Transverse colon (tissue), 4 donors: ENCODE results near the gene CNNM1. TPM values are rescaled to one million over a fixed set of nuclear protein-coding genes. Genes with fewer than 3 reads are reported as not detected.

Experiments used
- DNase-seq: peaks from one replicate; pipeline ENCODE4 v3.0.0-alpha.2; 2019
- H3K27ac ChIP-seq, 4 donors: fragments of 200-600 bp; sonication (generic); 2 replicates each; pipeline ENCODE4 v1.5.1; 2016 to 2018; ENCODE audit warnings: inconsistent platforms in 4 of 4
- H3K27me3 ChIP-seq: fragments of 200-600 bp; sonication (generic); 2 replicates; pipeline ENCODE4 v1.5.1; 2017; ENCODE audit warnings: inconsistent platforms
- H3K36me3 ChIP-seq, 4 donors: fragments of 200-600 bp; sonication (generic); 2 replicates each; pipeline ENCODE4 v1.5.1; 2017 to 2019; ENCODE audit warnings: inconsistent platforms in 4 of 4
- H3K4me1 ChIP-seq, 4 donors: fragments of 200-600 bp; sonication (generic); 2 replicates each; pipeline ENCODE4 v1.5.1; 2017 to 2020; ENCODE audit warnings: inconsistent platforms in 4 of 4
- H3K4me3 ChIP-seq, 4 donors: fragments of 200-600 bp; sonication (generic); 1 replicate in 1 of 4; 2 replicates in 3 of 4; pipeline versions ENCODE4 v1.5.1 to v1.6.1; 2017 to 2019; ENCODE audit warnings: inconsistent platforms in 4 of 4
- H3K9me3 ChIP-seq, 2 donors: fragments of 200-600 bp; sonication (generic); 2 replicates each; pipeline ENCODE4 v1.5.1; 2017 to 2019; ENCODE audit warnings: inconsistent platforms in 2 of 2
- EP300 ChIP-seq: sonication (generic); formaldehyde crosslinking; IDR thresholded peaks from one replicate; pipeline ENCODE4 v1.6.1; 2017; ENCODE audit warnings: antibody characterized with exemption, low read depth
- POLR2A ChIP-seq: fragments of 450-650 bp; IDR thresholded peaks from one replicate; pipeline ENCODE4 v1.6.1; 2016; ENCODE audit warnings: antibody characterized with exemption, mild to moderate bottlenecking, moderate library complexity
- POLR2AphosphoS5 ChIP-seq, 3 donors: sonication (generic); formaldehyde crosslinking; IDR thresholded peaks; one replicate each; pipeline ENCODE4 v1.6.1; 2016; ENCODE audit warnings: antibody characterized with exemption in 3 of 3
- WGBS, 2 donors: methylation state at CpG; one replicate each; pipeline ENCODE4 v1.1.5; 2018; ENCODE audit warnings: low coverage in 1 of 2; 5-methylcytosine and 5-hydroxymethylcytosine counted together
- in situ Hi-C, 4 donors: fragments of 200-750 bp; cut with MboI; loops; one replicate each; pipeline versions ENCODE4 v1.15.0 to v1.15.1; 2017; ENCODE audit warnings: low sequenced_read_pairs in 3 of 4, low pct_ligation_motif_present in 1 of 4, low pct_unique_long_range_greater_than_20kb in 1 of 4
- intact Hi-C: fragments of 100-400 bp; cut with DNase I; formaldehyde crosslinking; loops from one replicate; pipeline ENCODE4 v1.15.1; 2023; ENCODE audit warnings: low total_unique reads
- total RNA-seq, 4 donors: library from RNA; depleted of rRNA; stranded (reverse); fragments of >200 nt; gene quantifications; one replicate each; pipeline ENCODE4 v1.1.0, GENCODE V29; 2016
- TF ChIP-seq, protein P1 (sequence below), 5 experiments: fragments of 200-600 bp in 3 of 5; fragments of 450-650 bp in 2 of 5; sonication (generic) in 3 of 5; IDR thresholded peaks; 1 replicate in 2 of 5; 2 replicates in 3 of 5; pipeline ENCODE4 v1.5.1; 2016 to 2017; ENCODE audit warnings: antibody characterized with exemption in 5 of 5, inconsistent platforms in 3 of 5, mild to moderate bottlenecking in 2 of 5, moderate library complexity in 1 of 5

CNNM1 gene
- total RNA-seq, 4 donors from 2014 or later: 0.41 to 0.64 TPM; not detected in 2

DNA sequence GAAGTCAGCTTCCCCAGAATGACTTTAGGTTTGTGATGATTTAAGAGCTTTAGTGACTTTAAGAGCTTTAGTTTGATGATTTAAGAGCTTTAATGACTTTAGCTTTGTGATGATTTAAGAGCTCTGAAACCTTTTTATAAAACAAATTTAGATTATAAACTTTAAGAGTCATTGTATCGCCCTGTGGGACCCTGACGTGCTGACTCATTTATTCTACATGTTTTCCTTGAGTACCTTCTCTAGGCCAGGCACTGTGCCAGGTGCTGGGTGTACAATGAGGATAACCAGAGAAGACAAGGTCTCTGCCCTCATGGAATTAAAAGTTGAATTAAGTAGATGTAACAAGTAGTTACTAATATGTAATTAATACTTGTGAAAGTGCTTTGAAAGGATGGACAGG is 45.4 kb downstream of the CNNM1 start:
- WGBS, 2 donors: 42% methylated on average over 2 of the region's 2 CpGs; no CpG with 5 or more reads in 1 of the 2 donors
- intact Hi-C loops: no loop called here

DNA sequence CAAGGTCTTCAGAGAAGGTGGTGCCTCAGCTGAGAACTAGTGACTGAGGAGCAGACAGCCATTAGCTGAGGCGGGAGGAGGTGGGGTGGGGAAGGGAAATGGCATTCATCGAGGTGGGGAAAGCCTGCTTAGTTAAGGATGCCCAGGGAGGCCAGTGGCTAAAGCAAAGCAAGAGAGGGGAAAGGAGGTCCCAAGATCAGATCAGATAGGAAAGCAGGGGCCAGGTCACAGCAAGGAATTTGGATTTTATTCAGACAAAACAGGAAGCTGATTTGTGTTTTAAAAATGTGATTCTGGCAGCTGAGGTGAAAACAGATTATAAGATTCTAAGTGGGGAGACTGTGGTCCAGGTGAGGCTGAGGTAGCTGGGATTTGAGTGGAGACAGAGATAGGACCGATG is 45.8 kb downstream of the CNNM1 start:
- Histone ChIP-seq H3K27me3 (no peaks in the 10 kb centered on the region), H3K4me1 (no peaks in the 10 kb centered on the region), H3K36me3 (no peaks in the 10 kb centered on the region), H3K27ac (no peak overlapping the region), H3K9me3 (no peaks in the 10 kb centered on the region), H3K4me3 (no peak overlapping the region)
- no peak for DNase-seq
- TF ChIP-seq POLR2A (no peak), EP300 (no peak), POLR2AphosphoS5 (IDR thresholded peaks at IDR 0.05) (no peak)
- TF ChIP-seq, protein P1, sequence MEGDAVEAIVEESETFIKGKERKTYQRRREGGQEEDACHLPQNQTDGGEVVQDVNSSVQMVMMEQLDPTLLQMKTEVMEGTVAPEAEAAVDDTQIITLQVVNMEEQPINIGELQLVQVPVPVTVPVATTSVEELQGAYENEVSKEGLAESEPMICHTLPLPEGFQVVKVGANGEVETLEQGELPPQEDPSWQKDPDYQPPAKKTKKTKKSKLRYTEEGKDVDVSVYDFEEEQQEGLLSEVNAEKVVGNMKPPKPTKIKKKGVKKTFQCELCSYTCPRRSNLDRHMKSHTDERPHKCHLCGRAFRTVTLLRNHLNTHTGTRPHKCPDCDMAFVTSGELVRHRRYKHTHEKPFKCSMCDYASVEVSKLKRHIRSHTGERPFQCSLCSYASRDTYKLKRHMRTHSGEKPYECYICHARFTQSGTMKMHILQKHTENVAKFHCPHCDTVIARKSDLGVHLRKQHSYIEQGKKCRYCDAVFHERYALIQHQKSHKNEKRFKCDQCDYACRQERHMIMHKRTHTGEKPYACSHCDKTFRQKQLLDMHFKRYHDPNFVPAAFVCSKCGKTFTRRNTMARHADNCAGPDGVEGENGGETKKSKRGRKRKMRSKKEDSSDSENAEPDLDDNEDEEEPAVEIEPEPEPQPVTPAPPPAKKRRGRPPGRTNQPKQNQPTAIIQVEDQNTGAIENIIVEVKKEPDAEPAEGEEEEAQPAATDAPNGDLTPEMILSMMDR (IDR thresholded peaks at IDR 0.05): no peak
- WGBS, 2 donors: 57 to 67% methylated on average over 3 of the region's 3 CpGs
- in situ Hi-C loops: loop anchor here in 1 of 4 donors (25.0 kb wide), 1 partner anchor 337 kb away; no protein-coding TSS in a partner anchor
- intact Hi-C loops: no loop called here

More for the DNA sequence above, 45.4 kb downstream of the CNNM1 start:
- H3K36me3 ChIP-seq: no peaks in the 10 kb centered on the region
- H3K27me3 ChIP-seq: peaks cover 1% of the 10 kb centered on the region
- in situ Hi-C loops: no loop called here
- DNase-seq: no peak
- H3K27ac ChIP-seq: no peak overlapping the region
- no peaks in the 10 kb centered on the region for H3K4me1 ChIP-seq
- no peak for TF ChIP-seq POLR2AphosphoS5 (IDR thresholded peaks at IDR 0.05)
- TF ChIP-seq, protein P1 (IDR thresholded peaks at IDR 0.05): no peak
- no peak for TF ChIP-seq EP300
- no peak for TF ChIP-seq POLR2A
- H3K4me3 ChIP-seq: no peak overlapping the region
- H3K9me3 ChIP-seq: no peaks in the 10 kb centered on the region

DNA sequence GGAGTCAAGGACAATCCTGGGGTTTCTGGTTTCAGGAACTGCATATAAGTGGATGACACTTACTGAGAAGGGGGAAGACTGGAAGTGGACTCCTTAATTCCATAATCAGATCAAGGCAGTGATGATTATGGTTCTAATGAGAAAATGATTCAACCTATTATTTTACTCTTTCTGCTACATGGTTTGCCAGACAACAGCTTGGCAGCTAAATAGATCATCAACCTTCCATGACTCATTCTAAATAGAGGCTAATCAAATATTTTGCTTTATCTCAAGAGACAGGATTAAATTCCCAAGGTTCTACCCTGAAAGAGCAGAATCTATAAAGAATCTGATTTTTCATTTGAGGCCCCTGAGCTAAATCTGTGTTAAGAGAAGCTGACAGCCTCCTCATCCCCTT is 46.3 kb downstream of the CNNM1 start:
- H3K9me3 ChIP-seq: no peaks in the 10 kb centered on the region
- no peaks in the 10 kb centered on the region for H3K4me1 ChIP-seq
- H3K36me3 ChIP-seq: no peaks in the 10 kb centered on the region
- in situ Hi-C loops (loop anchor here in 1 of 4 donors (25.0 kb wide), 1 partner anchor 337 kb away; no protein-coding TSS in a partner anchor), intact Hi-C loops (no loop called here)
- H3K27me3 ChIP-seq: no peaks in the 10 kb centered on the region
- H3K4me3 ChIP-seq: no peak overlapping the region
- no peak for DNase-seq
- no peak overlapping the region for H3K27ac ChIP-seq
- TF ChIP-seq POLR2AphosphoS5 (IDR thresholded peaks at IDR 0.05) (no peak), EP300 (no peak), POLR2A (no peak)
- TF ChIP-seq, protein P1 (IDR thresholded peaks at IDR 0.05): no peak

DNA sequence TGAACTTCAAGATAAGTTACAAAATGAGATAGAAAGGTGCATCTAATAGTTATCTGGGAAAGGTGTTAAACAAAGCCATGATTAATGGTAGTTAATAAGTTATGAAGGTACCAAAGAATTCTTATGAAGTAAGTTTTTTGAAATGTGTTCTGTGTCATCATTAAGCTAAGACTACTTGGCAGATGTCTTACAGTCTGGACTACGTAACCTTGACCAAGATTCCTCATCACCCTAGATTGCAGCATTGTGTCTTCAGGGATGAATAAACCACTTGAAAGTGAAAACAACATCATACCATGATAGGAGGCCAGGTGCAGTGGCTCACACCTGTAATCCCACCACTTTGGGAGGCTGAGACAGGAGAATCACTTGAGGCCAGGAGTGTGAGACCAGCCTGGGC is 53.0 kb downstream of the CNNM1 start:
- TF ChIP-seq POLR2AphosphoS5 (IDR thresholded peaks at IDR 0.05): no peak
- no peak for TF ChIP-seq EP300
- no peak for TF ChIP-seq POLR2A
- TF ChIP-seq, protein P1 (IDR thresholded peaks at IDR 0.05): no peak
- Histone ChIP-seq H3K4me3 (no peak overlapping the region), H3K4me1 (no peaks in the 10 kb centered on the region), H3K36me3 (no peaks in the 10 kb centered on the region), H3K27me3 (no peaks in the 10 kb centered on the region), H3K9me3 (no peaks in the 10 kb centered on the region), H3K27ac (no peak overlapping the region)
- WGBS, 2 donors: 71 to 78% methylated on average over 1 of the region's 1 CpG
- in situ Hi-C loops: loop anchor here in 1 of 4 donors (25.0 kb wide), 1 partner anchor 330 kb away; no protein-coding TSS in a partner anchor
- no peak for DNase-seq
- intact Hi-C loops: no loop called here
